AG09309 (cell line): ENCODE results near the gene AP2A2.
"Not testable (repeated sequence)": the region's sequence is repeated elsewhere in the genome, so short reads cannot be mapped to it uniquely, and the experiment has no call there.

Source experiments
- DNase-seq: peaks from one replicate; pipeline ENCODE4 v3.0.0-alpha.2; 2010; ENCODE audit warnings: low read depth
- H3K4me3 ChIP-seq: 2 replicates; pipeline ENCODE4 v1.5.1; 2011; ENCODE audit warnings: mild to moderate bottlenecking, low read depth, low read length, moderate library complexity; ENCODE audit not compliant: control insufficient read depth
- CTCF ChIP-seq: IDR thresholded peaks from 2 replicates; pipeline ENCODE4 v1.5.1; 2011; ENCODE audit warnings: mild to moderate bottlenecking, low read depth, low read length, inconsistent platforms; ENCODE audit not compliant: insufficient read depth, control insufficient read depth; ENCODE audit errors: missing control alignments

Gene AP2A2

GRCh38 chr11:959608-960007 is 33.9 kb downstream of the AP2A2 start:
- no peak for TF ChIP-seq CTCF
- H3K4me3 ChIP-seq, result no peak overlapping the region
- no peak for DNase-seq

- H3K4me3 ChIP-seq, DNase-seq: not testable (repeated sequence)
These were observed 35.7 kb downstream of the AP2A2 start for GRCh38 chr11:961310-961920.

- H3K4me3 ChIP-seq, result no peak overlapping the region
- no peak for DNase-seq
- TF ChIP-seq CTCF, result no peak
These were observed 36.3 kb downstream of the AP2A2 start for GRCh38 chr11:961921-962320.

- H3K4me3 ChIP-seq, result no peak overlapping the region
- TF ChIP-seq CTCF, result no peak
- DNase-seq, result no peak
These were observed 37.0 kb downstream of the AP2A2 start for GRCh38 chr11:962688-963087.

GRCh38 chr11:963852-964251 is 38.2 kb downstream of the AP2A2 start:
- no peak for DNase-seq
- TF ChIP-seq CTCF, result no peak
- H3K4me3 ChIP-seq, result no peak overlapping the region

GRCh38 chr11:965206-965775 is 39.6 kb downstream of the AP2A2 start:
- TF ChIP-seq CTCF, result no peak
- DNase-seq, result no peak
- H3K4me3 ChIP-seq, result no peak overlapping the region

- no peak for TF ChIP-seq CTCF
- H3K4me3 ChIP-seq, result no peak overlapping the region
- no peak for DNase-seq
These were observed 42.5 kb downstream of the AP2A2 start for GRCh38 chr11:967995-968751.
